Measurements from ENCODE around the gene PCDH9. TPM values are rescaled to one million over a fixed set of nuclear protein-coding genes. Genes with fewer than 3 reads are reported as not detected.

PCDH9 gene
- total and polyA plus RNA-seq, 2 experiments from 2014 or later: 0.31 to 0.52 TPM

- Histone ChIP-seq H3K4me2 (no peak overlapping the region), H3K9me2 (ENCODE audit: insufficient read depth) (no peaks in the 10 kb centered on the region), H3K4me3 (no peak overlapping the region), H3K36me3 (ENCODE audit: insufficient read depth) (no peaks in the 10 kb centered on the region), H2AFZ (no peak overlapping the region), H3K79me2 (replicated peaks; ENCODE audit: insufficient read depth) (no peaks in the 10 kb centered on the region), H3K4me1 (ENCODE audit: insufficient read depth) (no peaks in the 10 kb centered on the region), H3F3A (replicated peaks; ENCODE audit: low read depth) (no peaks in the 10 kb centered on the region), H4K20me1 (replicated peaks; ENCODE audit: insufficient read depth) (no peaks in the 10 kb centered on the region), H3K27me3 (ENCODE audit: insufficient read depth) (no peaks in the 10 kb centered on the region), H3K27ac (ENCODE audit: low read depth) (no peak overlapping the region)
- TF ChIP-seq ZNF331 (CRISPR knock-in tag; IDR thresholded peaks at IDR 0.05; ENCODE audit: low read depth): no peak
- TF ChIP-seq POLR2AphosphoS5 (IDR thresholded peaks at IDR 0.05; ENCODE audit: low read depth): no peak
- no peak for TF ChIP-seq JUNB (IDR thresholded peaks at IDR 0.05; ENCODE audit: unreplicated experiment)
- no peak for TF ChIP-seq CREB1 (CRISPR knock-in tag; IDR thresholded peaks at IDR 0.05; ENCODE audit: low read depth)
- no peak overlapping the region for H3K27ac Mint-ChIP-seq
- no peak for DNase-seq (ENCODE audit: low spot score)
- no peak for ATAC-seq
- no peaks in the 10 kb centered on the region for H3K27me3 Mint-ChIP-seq (ENCODE audit: insufficient read depth, low read depth, poor library complexity)
- no peak overlapping the region for H3K4me3 Mint-ChIP-seq
- no peaks in the 10 kb centered on the region; the same call in 2 of the 3 replicates for H3K4me1 Mint-ChIP-seq
- H3K36me3 Mint-ChIP-seq (ENCODE audit: low read depth): no peaks in the 10 kb centered on the region
- H3K9me3 Mint-ChIP-seq: no peaks in the 10 kb centered on the region
These were observed 799.9 kb downstream of the PCDH9 start for GRCh38 chr13:66430269-66430668.

- H3K4me1 ChIP-seq (ENCODE audit: insufficient read depth): no peaks in the 10 kb centered on the region
- no peak overlapping the region for H3K4me3 Mint-ChIP-seq
These were observed 801.0 kb downstream of the PCDH9 start for GRCh38 chr13:66429156-66429555.

More at GRCh38 chr13:66429156-66429555, 801.0 kb downstream of the PCDH9 start:
- no peaks in the 10 kb centered on the region for H3K36me3 Mint-ChIP-seq (ENCODE audit: low read depth)
- H3K27ac Mint-ChIP-seq: no peak overlapping the region
- Histone ChIP-seq H2AFZ (no peak overlapping the region), H3K79me2 (replicated peaks; ENCODE audit: insufficient read depth) (no peaks in the 10 kb centered on the region), H3K9me2 (ENCODE audit: insufficient read depth) (no peaks in the 10 kb centered on the region), H3K4me3 (no peak overlapping the region), H3K4me2 (no peak overlapping the region), H3K36me3 (ENCODE audit: insufficient read depth) (no peaks in the 10 kb centered on the region), H3K27me3 (ENCODE audit: insufficient read depth) (no peaks in the 10 kb centered on the region), H3K27ac (ENCODE audit: low read depth) (no peak overlapping the region), H3F3A (replicated peaks; ENCODE audit: low read depth) (no peaks in the 10 kb centered on the region), H4K20me1 (replicated peaks; ENCODE audit: insufficient read depth) (no peaks in the 10 kb centered on the region)
- DNase-seq (ENCODE audit: low spot score) (no peak), ATAC-seq (no peak)
- H3K4me1 Mint-ChIP-seq: no peaks in the 10 kb centered on the region; the same call in 2 of the 3 replicates
- no peaks in the 10 kb centered on the region for H3K27me3 Mint-ChIP-seq (ENCODE audit: insufficient read depth, low read depth, poor library complexity)
- TF ChIP-seq CTCF (conservative IDR thresholded peaks at IDR 0.05; ENCODE audit: low read depth in 2 of 2): no peak
- no peak for TF ChIP-seq STAT1 (IDR thresholded peaks at IDR 0.05; ENCODE audit: unreplicated experiment)
- TF ChIP-seq EZH2phosphoT487 (IDR thresholded peaks at IDR 0.05; ENCODE audit: unreplicated experiment): no peak
- TF ChIP-seq CREB1 (CRISPR knock-in tag; IDR thresholded peaks at IDR 0.05; ENCODE audit: low read depth): no peak
- no peak for TF ChIP-seq EZH2 (IDR thresholded peaks at IDR 0.05; ENCODE audit: low read depth, unreplicated experiment)
- TF ChIP-seq ZNF114 (CRISPR knock-in tag; IDR thresholded peaks at IDR 0.05): no peak
- TF ChIP-seq REST (IDR thresholded peaks at IDR 0.05; ENCODE audit: unreplicated experiment): no peak
- TF ChIP-seq ZNF331 (CRISPR knock-in tag; IDR thresholded peaks at IDR 0.05; ENCODE audit: low read depth): no peak
- TF ChIP-seq POLR2AphosphoS5 (IDR thresholded peaks at IDR 0.05; ENCODE audit: low read depth): no peak
- no peak for TF ChIP-seq JUNB (IDR thresholded peaks at IDR 0.05; ENCODE audit: unreplicated experiment)
- no peak for TF ChIP-seq NANOG (IDR thresholded peaks at IDR 0.05; ENCODE audit: borderline replicate concordance)
- no peak for TF ChIP-seq ETS1 (IDR thresholded peaks at IDR 0.05)
- H3K9me3 Mint-ChIP-seq: no peaks in the 10 kb centered on the region

All from GM23338 (cell line).